H1 (cell line): Measurements from ENCODE around the gene PSMB1.
"Not testable (repeated sequence)": the region's sequence is repeated elsewhere in the genome, so short reads cannot be mapped to it uniquely, and the experiment has no call there.

Source experiments
- CTCF ChIP-seq, 3 experiments: IDR thresholded peaks; 1 replicate in 2 of 3; 2 replicates in 1 of 3; pipeline versions ENCODE4 v1.5.1 to v1.6.1; 2011; ENCODE audit warnings: low read length in 3 of 3, mild to moderate bottlenecking in 3 of 3, inconsistent platforms in 2 of 3, low read depth in 1 of 3, moderate library complexity in 1 of 3; ENCODE audit not compliant: insufficient read depth in 1 of 3; ENCODE audit errors: control extremely low read depth in 1 of 3
- EZH2 ChIP-seq: fragments of 200-600 bp; sonication (generic); IDR thresholded peaks from 2 replicates; pipeline ENCODE4 v1.7.1; 2012; ENCODE audit warnings: low read depth, mild to moderate bottlenecking, moderate library complexity, low read length, inconsistent platforms; ENCODE audit not compliant: severe bottlenecking
- HDAC2 ChIP-seq, 2 experiments: fragments of 300-600 bp in 1 of 2; sonication (generic) in 1 of 2; IDR thresholded peaks; 2 replicates each; pipeline ENCODE4 v1.6.1; 2011 to 2012; ENCODE audit warnings: low read depth in 2 of 2, low read length in 2 of 2, mild to moderate bottlenecking in 2 of 2, moderate library complexity in 2 of 2, borderline replicate concordance in 1 of 2, inconsistent platforms in 1 of 2
- MAX ChIP-seq: IDR thresholded peaks from 2 replicates; pipeline ENCODE4 v1.6.1; 2012; ENCODE audit warnings: inconsistent platforms
- PHF8 ChIP-seq: fragments of 200-600 bp; sonication (generic); conservative IDR thresholded peaks from 2 replicates; pipeline ENCODE4 v1.7.1; 2012; ENCODE audit warnings: low read depth, mild to moderate bottlenecking, inconsistent platforms, low read length, moderate library complexity
- POLR2A ChIP-seq, 2 experiments: IDR thresholded peaks; 1 replicate in 1 of 2; 2 replicates in 1 of 2; pipeline ENCODE4 v1.6.1; 2011; ENCODE audit warnings: low read depth in 2 of 2, low read length in 2 of 2, mild to moderate bottlenecking in 2 of 2; ENCODE audit errors: control extremely low read depth in 1 of 2
- RAD21 ChIP-seq, 2 experiments: IDR thresholded peaks in 1 of 2; conservative IDR thresholded peaks in 1 of 2; 2 replicates each; pipeline ENCODE4 v1.6.1; 2011; ENCODE audit warnings: low read depth in 2 of 2, low read length in 2 of 2, improper control_type of control experiment in 1 of 2, inconsistent platforms in 1 of 2, mild to moderate bottlenecking in 1 of 2, moderate library complexity in 1 of 2
- SIN3A ChIP-seq, 2 experiments: IDR thresholded peaks in 1 of 2; conservative IDR thresholded peaks in 1 of 2; 2 replicates each; pipeline ENCODE4 v1.6.1; 2011 to 2012; ENCODE audit warnings: low read length in 2 of 2, improper control_type of control experiment in 1 of 2, low read depth in 1 of 2, mild to moderate bottlenecking in 1 of 2
- SIX5 ChIP-seq: IDR thresholded peaks from 2 replicates; pipeline ENCODE4 v1.6.1; 2011; ENCODE audit warnings: mild to moderate bottlenecking, low read depth, low read length
- YY1 ChIP-seq: IDR thresholded peaks from 2 replicates; pipeline ENCODE4 v1.6.1; 2011; ENCODE audit warnings: low read depth, mild to moderate bottlenecking, low read length

- not testable (repeated sequence) for TF ChIP-seq POLR2A (IDR thresholded peaks at IDR 0.05; ENCODE audit: control extremely low read depth in 1 of 2, low read depth in 2 of 2, low read length in 2 of 2); PHF8; SIN3A (conservative IDR thresholded peaks at IDR 0.05 in 1 of 2, IDR thresholded peaks at IDR 0.05 in 1 of 2; ENCODE audit: low read depth in 1 of 2, low read length in 2 of 2); CTCF (IDR thresholded peaks at IDR 0.05; ENCODE audit: control extremely low read depth in 1 of 3, insufficient read depth in 1 of 3, low read depth in 1 of 3, low read length in 3 of 3); YY1; RAD21 (IDR thresholded peaks at IDR 0.05 in 1 of 2, conservative IDR thresholded peaks at IDR 0.05 in 1 of 2; ENCODE audit: low read depth in 2 of 2, low read length in 2 of 2); MAX; HDAC2 (IDR thresholded peaks at IDR 0.05; ENCODE audit: borderline replicate concordance in 1 of 2, low read depth in 2 of 2, low read length in 2 of 2); EZH2; SIX5
These were observed 44.0 kb downstream of the PSMB1 start for GRCh38 chr6:170508892-170509722.
